ENCODE measurements around the gene TMCO4.

TMCO4 gene

DNA sequence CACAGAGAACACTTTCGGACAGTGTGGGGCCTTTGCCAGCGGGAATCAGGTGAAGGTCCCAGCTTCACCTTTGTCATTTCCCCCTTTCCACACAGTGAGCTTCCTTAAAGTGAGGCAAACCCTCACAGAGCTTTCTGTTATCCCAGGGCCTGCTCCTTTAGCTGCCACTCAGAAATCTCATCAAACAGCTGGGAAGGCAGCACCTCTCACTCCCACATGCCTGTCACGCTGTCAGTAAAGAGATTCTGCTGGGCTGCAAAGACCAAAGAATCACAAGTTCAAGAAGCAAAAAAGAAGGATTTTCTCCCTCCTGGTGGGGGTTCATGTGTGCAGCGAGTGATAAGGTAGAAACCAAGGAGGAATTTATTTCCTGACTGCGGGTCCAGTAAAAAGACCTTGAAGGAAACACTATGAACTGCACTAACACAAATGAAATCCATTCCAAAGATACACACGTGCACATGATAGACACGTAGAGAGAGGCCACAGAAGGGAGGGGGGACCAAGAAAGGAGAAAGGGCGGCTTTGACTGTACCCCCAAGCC lies 91.1 kb downstream of the TMCO4 start:
- H3K36me3 ChIP-seq, result no peaks in the 10 kb centered on the region
- H3K27me3 ChIP-seq, result no peaks in the 10 kb centered on the region
- TF ChIP-seq CTCF (IDR thresholded peaks at IDR 0.05; ENCODE audit: low read depth, low read length), result no peak
- no peak overlapping the region for H3K4me3 ChIP-seq (ENCODE audit: low read depth, low read length)
- no peaks in the 10 kb centered on the region for H3K9me3 ChIP-seq
- no peaks in the 10 kb centered on the region for H3K4me1 ChIP-seq
- no peak for DNase-seq

GRCh38 chr1:19706136-19706535 lies 93.6 kb downstream of the TMCO4 start:
- Histone ChIP-seq H3K4me1 (no peaks in the 10 kb centered on the region), H3K4me3 (ENCODE audit: low read depth, low read length) (no peak overlapping the region), H3K9me3 (no peaks in the 10 kb centered on the region), H3K36me3 (no peaks in the 10 kb centered on the region), H3K27me3 (no peaks in the 10 kb centered on the region)
- no peak for DNase-seq
- no peak for TF ChIP-seq CTCF (IDR thresholded peaks at IDR 0.05; ENCODE audit: low read depth, low read length)

- Histone ChIP-seq H3K36me3 (no peaks in the 10 kb centered on the region), H3K9me3 (no peaks in the 10 kb centered on the region), H3K4me3 (ENCODE audit: low read depth, low read length) (no peak overlapping the region), H3K27me3 (no peaks in the 10 kb centered on the region), H3K4me1 (no peaks in the 10 kb centered on the region)
- no peak for TF ChIP-seq CTCF (IDR thresholded peaks at IDR 0.05; ENCODE audit: low read depth, low read length)
- no peak for DNase-seq
Measured at GRCh38 chr1:19705464-19705863, 94.3 kb downstream of the TMCO4 start.

- peak; percentile 74 for DNase-seq
- peak; percentile 75 for TF ChIP-seq CTCF (IDR thresholded peaks at IDR 0.05; ENCODE audit: low read depth, low read length)
- H3K4me1 ChIP-seq, result no peaks in the 10 kb centered on the region
- no peaks in the 10 kb centered on the region for H3K27me3 ChIP-seq
- H3K36me3 ChIP-seq, result no peaks in the 10 kb centered on the region
- peak overlapping the region; percentile 49 for H3K4me3 ChIP-seq (ENCODE audit: low read depth, low read length)
- H3K9me3 ChIP-seq, result no peaks in the 10 kb centered on the region
Measured at GRCh38 chr1:19704247-19705113, 95.2 kb downstream of the TMCO4 start.

- H3K4me3 ChIP-seq (ENCODE audit: low read depth, low read length), result no peak overlapping the region
- H3K9me3 ChIP-seq, result no peaks in the 10 kb centered on the region
- H3K4me1 ChIP-seq, result no peaks in the 10 kb centered on the region
- H3K27me3 ChIP-seq, result no peaks in the 10 kb centered on the region
- no peaks in the 10 kb centered on the region for H3K36me3 ChIP-seq
- no peak for DNase-seq
- no peak for TF ChIP-seq CTCF (IDR thresholded peaks at IDR 0.05; ENCODE audit: low read depth, low read length)
Measured at GRCh38 chr1:19703280-19703679, 96.4 kb downstream of the TMCO4 start.

Measured in BE2C (cell line).